Measurements from ENCODE around the gene PRPS1L1.
A peak's percentile ranks its signal among the peaks of the same experiment; 100 is the strongest.

Gene PRPS1L1

DNA sequence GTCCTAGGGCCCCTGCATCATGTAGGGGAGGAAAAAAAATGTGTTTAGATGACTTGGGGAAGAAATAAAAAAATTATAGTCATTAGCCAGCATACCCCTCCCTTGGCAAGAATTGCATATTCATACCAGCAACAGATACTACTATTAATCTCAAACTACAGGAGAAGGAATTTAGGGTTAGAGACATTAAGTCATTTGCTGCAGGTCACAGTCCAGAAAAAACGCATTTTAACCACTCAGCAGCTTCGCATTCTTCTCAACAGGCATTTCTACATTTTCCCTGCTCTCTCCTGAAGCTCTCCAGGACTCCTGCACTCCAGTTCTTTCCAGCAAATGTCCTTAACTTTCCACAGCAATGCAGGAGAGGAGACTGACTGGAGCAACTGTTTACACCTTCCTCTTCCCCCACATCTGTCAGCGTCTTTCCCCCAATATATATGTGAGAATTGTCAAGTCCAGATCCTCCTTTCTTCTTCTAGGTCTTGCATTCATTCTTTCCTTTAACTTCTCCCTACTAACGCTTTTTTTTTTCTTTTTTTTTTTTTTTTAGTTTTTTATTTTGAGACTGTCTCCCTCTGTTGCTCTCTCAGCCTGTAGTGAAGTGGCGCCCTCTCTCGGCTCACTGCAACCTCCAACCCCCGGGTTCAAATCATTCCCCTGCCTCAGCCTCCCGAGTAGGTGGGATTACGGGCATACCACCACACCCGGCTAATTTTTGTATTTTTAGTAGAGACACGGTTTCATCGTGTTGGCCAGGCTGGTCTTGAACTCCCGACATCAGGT lies 35.6 kb downstream of the PRPS1L1 start:
- no peaks in the 10 kb centered on the region for H3K4me1 Mint-ChIP-seq
- peaks cover 3% of the 10 kb centered on the region for H3K27me3 Mint-ChIP-seq (ENCODE audit: low read depth, poor library complexity)
- no peak overlapping the region for H3K27ac Mint-ChIP-seq
- no peaks in the 10 kb centered on the region for H3K36me3 Mint-ChIP-seq (ENCODE audit: low read depth)
- H3K4me3 Mint-ChIP-seq, result no peak overlapping the region
- H3K9me3 Mint-ChIP-seq, result no peaks in the 10 kb centered on the region
- DNase-seq, result no peak
- TF ChIP-seq, protein P1, sequence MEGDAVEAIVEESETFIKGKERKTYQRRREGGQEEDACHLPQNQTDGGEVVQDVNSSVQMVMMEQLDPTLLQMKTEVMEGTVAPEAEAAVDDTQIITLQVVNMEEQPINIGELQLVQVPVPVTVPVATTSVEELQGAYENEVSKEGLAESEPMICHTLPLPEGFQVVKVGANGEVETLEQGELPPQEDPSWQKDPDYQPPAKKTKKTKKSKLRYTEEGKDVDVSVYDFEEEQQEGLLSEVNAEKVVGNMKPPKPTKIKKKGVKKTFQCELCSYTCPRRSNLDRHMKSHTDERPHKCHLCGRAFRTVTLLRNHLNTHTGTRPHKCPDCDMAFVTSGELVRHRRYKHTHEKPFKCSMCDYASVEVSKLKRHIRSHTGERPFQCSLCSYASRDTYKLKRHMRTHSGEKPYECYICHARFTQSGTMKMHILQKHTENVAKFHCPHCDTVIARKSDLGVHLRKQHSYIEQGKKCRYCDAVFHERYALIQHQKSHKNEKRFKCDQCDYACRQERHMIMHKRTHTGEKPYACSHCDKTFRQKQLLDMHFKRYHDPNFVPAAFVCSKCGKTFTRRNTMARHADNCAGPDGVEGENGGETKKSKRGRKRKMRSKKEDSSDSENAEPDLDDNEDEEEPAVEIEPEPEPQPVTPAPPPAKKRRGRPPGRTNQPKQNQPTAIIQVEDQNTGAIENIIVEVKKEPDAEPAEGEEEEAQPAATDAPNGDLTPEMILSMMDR (IDR thresholded peaks at IDR 0.05), result peak; percentile 20

DNA sequence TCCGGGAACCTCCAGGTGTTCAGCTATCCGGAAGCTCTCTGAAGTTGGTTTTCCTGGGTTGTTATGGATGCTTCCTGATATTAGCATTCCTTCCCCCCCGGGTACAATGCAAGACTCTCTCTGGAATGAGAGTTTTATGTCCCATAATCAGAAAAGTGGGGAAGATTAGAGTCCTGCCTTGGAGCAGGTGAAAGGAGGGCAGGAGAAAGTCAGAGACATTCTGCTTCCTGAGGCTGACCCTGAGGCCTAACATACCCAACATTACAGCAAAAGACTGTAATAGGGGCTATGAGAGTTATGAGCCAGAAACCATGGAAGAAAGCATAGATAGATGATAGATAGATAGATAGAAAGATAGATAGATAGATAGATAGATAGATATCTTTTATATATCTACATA lies 36.9 kb downstream of the PRPS1L1 start:
- Mint-ChIP-seq H3K4me1 (no peaks in the 10 kb centered on the region), H3K4me3 (no peak overlapping the region), H3K9me3 (no peaks in the 10 kb centered on the region), H3K27ac (no peak overlapping the region), H3K36me3 (ENCODE audit: low read depth) (no peaks in the 10 kb centered on the region), H3K27me3 (ENCODE audit: low read depth, poor library complexity) (peaks cover 3% of the 10 kb centered on the region)
- DNase-seq, result no peak
- TF ChIP-seq, protein P1 (IDR thresholded peaks at IDR 0.05), result no peak

GRCh38 chr7:17989546-17989945 lies 38.1 kb downstream of the PRPS1L1 start:
- Mint-ChIP-seq H3K36me3 (ENCODE audit: low read depth) (no peaks in the 10 kb centered on the region), H3K9me3 (no peaks in the 10 kb centered on the region), H3K27ac (no peak overlapping the region), H3K4me3 (no peak overlapping the region), H3K4me1 (no peaks in the 10 kb centered on the region), H3K27me3 (ENCODE audit: low read depth, poor library complexity) (peaks cover 3% of the 10 kb centered on the region)
- no peak for DNase-seq
- TF ChIP-seq, protein P1 (IDR thresholded peaks at IDR 0.05), result no peak

GRCh38 chr7:17988858-17989257 lies 38.8 kb downstream of the PRPS1L1 start:
- Mint-ChIP-seq H3K36me3 (ENCODE audit: low read depth) (no peaks in the 10 kb centered on the region), H3K4me3 (no peak overlapping the region), H3K9me3 (no peaks in the 10 kb centered on the region), H3K27me3 (ENCODE audit: low read depth, poor library complexity) (peaks cover 6% of the 10 kb centered on the region), H3K4me1 (no peaks in the 10 kb centered on the region), H3K27ac (no peak overlapping the region)
- DNase-seq, result no peak
- TF ChIP-seq, protein P1 (IDR thresholded peaks at IDR 0.05), result no peak

- Mint-ChIP-seq H3K4me1 (no peaks in the 10 kb centered on the region), H3K36me3 (ENCODE audit: low read depth) (no peaks in the 10 kb centered on the region), H3K4me3 (no peak overlapping the region), H3K27ac (no peak overlapping the region), H3K27me3 (ENCODE audit: low read depth, poor library complexity) (peaks cover 7% of the 10 kb centered on the region), H3K9me3 (no peaks in the 10 kb centered on the region)
- TF ChIP-seq, protein P1 (IDR thresholded peaks at IDR 0.05), result no peak
- DNase-seq, result no peak
Measured at GRCh38 chr7:17988141-17988540, 39.5 kb downstream of the PRPS1L1 start.

DNA sequence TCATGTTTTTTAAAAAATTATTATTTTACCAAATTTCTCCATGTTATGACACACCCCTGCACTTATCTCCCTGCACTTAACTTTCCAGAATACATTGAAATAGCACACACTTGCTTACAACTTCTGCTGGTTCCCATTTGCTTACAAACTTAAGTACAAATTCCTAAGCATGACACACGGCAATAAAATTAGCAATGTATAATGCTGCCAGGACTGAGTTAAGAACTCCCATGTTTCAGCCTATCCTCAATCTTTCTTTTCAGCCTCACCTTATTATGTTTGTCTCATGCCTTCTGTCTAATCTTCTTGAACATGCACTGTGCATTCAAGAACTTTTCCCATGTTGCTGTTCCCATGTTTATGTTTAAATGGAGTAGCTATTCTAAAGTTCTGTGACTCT lies 40.8 kb downstream of the PRPS1L1 start:
- DNase-seq, result no peak
- H3K27me3 Mint-ChIP-seq (ENCODE audit: low read depth, poor library complexity), result peaks cover 7% of the 10 kb centered on the region
- H3K9me3 Mint-ChIP-seq, result peaks cover 4% of the 10 kb centered on the region
- no peaks in the 10 kb centered on the region for H3K4me1 Mint-ChIP-seq
- TF ChIP-seq, protein P1 (IDR thresholded peaks at IDR 0.05), result no peak
- no peak overlapping the region for H3K4me3 Mint-ChIP-seq
- H3K36me3 Mint-ChIP-seq (ENCODE audit: low read depth), result no peaks in the 10 kb centered on the region
- H3K27ac Mint-ChIP-seq, result no peak overlapping the region
